DND-41 (cell line): ENCODE data around the gene ELMO3.

ENCODE experiments used
- EZH2 ChIP-seq: IDR thresholded peaks from 3 replicates; pipeline ENCODE4 v1.6.1; 2012; ENCODE audit warnings: borderline replicate concordance, low read depth, mild to moderate bottlenecking, moderate library complexity, low read length, inconsistent platforms; ENCODE audit not compliant: severe bottlenecking
- TF ChIP-seq, protein P1 (sequence below): IDR thresholded peaks from 2 replicates; pipeline ENCODE4 v1.5.1; 2012; ENCODE audit warnings: borderline replicate concordance, low read length, moderate library complexity, mild to moderate bottlenecking; ENCODE audit not compliant: poor library complexity, severe bottlenecking; ENCODE audit errors: extremely low read depth

DNA sequence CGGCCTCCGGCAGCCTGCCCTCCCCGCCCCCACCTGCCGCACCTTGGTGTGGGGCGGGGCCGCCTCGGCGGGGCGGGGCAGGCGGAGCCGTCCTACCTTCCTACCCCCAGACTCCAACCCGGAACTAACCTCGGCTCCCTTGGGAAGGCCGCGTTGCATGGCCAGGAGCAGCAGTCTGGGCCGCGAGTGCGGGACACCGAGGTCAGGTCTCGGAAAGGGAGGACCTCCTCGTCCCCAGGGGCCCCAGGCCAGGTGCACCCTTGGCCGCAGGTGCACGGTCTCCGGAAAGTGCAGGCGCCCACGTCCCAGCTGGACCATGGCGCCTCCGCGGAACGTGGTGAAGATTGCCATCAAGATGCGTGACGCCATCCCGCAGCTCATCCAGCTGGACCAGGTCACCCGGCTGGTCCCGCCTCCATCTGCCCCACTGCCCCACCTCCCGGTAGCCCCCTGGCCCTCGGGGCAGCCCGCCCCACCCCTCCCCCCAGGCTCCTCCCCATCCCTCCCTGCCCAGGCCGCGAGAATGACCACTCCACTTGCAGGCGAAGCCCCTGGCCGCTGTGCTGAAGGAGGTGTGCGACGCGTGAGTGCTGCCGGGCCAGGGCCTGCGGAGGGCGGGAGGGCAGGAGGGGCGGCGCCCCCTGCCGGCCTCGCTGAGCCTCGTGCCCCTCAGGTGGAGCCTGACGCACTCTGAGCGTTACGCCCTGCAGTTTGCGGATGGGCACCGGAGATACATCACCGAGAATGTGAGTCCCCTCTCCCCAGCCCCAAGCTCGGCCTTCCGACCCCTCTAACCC is at the start of gene ELMO3:
- TF ChIP-seq, protein P1, sequence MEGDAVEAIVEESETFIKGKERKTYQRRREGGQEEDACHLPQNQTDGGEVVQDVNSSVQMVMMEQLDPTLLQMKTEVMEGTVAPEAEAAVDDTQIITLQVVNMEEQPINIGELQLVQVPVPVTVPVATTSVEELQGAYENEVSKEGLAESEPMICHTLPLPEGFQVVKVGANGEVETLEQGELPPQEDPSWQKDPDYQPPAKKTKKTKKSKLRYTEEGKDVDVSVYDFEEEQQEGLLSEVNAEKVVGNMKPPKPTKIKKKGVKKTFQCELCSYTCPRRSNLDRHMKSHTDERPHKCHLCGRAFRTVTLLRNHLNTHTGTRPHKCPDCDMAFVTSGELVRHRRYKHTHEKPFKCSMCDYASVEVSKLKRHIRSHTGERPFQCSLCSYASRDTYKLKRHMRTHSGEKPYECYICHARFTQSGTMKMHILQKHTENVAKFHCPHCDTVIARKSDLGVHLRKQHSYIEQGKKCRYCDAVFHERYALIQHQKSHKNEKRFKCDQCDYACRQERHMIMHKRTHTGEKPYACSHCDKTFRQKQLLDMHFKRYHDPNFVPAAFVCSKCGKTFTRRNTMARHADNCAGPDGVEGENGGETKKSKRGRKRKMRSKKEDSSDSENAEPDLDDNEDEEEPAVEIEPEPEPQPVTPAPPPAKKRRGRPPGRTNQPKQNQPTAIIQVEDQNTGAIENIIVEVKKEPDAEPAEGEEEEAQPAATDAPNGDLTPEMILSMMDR, result no peak
- no peak for TF ChIP-seq EZH2
